Skeletal muscle satellite cell (primary cell): ENCODE results near the gene CDKN1C.
A peak's percentile ranks its signal among the peaks of the same experiment; 100 is the strongest.
"Not testable (repeated sequence)": the region's sequence is repeated elsewhere in the genome, so short reads cannot be mapped to it uniquely, and the experiment has no call there.

Experiments used
- H3K27me3 ChIP-seq: 2 replicates; pipeline ENCODE4 v1.7.0; 2013; ENCODE audit warnings: low read length; ENCODE audit not compliant: control insufficient read depth, insufficient read depth
- H3K36me3 ChIP-seq: 2 replicates; pipeline ENCODE4 v1.7.0; 2013; ENCODE audit warnings: mild to moderate bottlenecking, control low read depth, low read length; ENCODE audit not compliant: insufficient read depth
- H3K4me1 ChIP-seq: 2 replicates; pipeline ENCODE4 v1.7.0; 2013; ENCODE audit warnings: low read length; ENCODE audit not compliant: control insufficient read depth, insufficient read depth
- H3K4me2 ChIP-seq: 2 replicates; pipeline ENCODE4 v1.7.0; 2013; ENCODE audit warnings: mild to moderate bottlenecking, low read length
- H3K4me3 ChIP-seq: 2 replicates; pipeline ENCODE4 v1.7.0; 2013; ENCODE audit warnings: low read length
- H3K9ac ChIP-seq: 2 replicates; pipeline ENCODE4 v1.7.0; 2013; ENCODE audit warnings: mild to moderate bottlenecking, low read depth, low read length, moderate library complexity
- H3K9me3 ChIP-seq: replicated peaks from 2 replicates; pipeline ENCODE4 v1.7.0; 2013; ENCODE audit warnings: mild to moderate bottlenecking, control low read depth, low read length

CDKN1C gene

DNA sequence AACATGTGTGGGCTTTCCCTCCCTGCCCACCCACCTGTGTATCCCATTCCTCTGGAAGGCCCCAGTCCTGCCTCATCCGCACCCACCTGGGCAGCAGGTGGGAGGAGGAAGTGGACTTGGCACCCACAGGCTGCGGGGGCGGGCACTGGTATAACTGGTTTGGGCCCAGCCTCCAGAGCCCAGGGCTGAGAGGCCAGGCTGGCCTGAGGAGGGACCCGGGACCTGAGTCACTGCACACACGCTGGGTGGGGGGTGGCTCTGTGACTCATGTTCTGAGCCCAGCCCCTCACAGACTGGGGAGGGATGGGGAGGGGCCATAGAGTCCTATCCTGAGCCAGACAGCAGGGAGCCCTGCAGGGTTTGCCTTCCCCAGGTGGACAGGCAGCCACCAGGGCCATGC is 26.9 kb upstream of the CDKN1C start:
- Histone ChIP-seq H3K4me2 (peak overlapping the region; percentile 68), H3K27me3 (no peaks in the 10 kb centered on the region), H3K36me3 (no peaks in the 10 kb centered on the region), H3K4me3 (peak overlapping the region; percentile 44), H3K9me3 (no peaks in the 10 kb centered on the region), H3K9ac (peak overlapping the region; percentile 31), H3K4me1 (peaks cover 22% of the 10 kb centered on the region)

DNA sequence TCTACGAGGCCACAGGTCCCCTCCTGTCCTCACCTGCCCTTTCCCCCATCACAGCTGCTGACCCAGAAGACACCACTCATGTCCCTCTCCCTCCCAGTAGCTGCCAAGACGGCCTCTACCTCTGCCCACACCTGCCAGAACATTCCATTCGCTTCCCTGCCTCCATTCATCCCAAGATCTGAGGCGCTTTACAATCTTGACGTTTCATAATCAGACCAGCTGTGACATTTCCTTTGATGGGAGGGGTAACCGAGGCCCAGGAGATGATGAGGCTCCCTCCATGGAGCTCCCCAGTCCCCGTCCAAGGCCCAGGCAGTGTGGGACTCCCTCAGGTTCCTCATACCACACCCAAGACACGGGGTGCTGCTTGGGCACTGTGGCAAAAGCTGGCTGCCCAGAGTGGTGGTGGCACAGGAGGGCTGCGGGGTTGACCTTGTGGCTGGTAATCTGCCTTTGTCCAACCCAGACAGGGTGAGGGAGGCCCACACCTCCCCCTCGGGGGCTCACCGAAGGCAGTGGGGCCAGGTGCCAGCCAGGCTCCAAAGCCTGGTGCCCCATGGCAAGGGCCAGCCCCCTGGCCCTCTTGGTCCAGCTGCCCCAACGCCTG is 26.3 kb upstream of the CDKN1C start:
- no peak overlapping the region for H3K9ac ChIP-seq
- H3K4me2 ChIP-seq, result no peak overlapping the region
- H3K4me3 ChIP-seq, result no peak overlapping the region
- no peaks in the 10 kb centered on the region for H3K36me3 ChIP-seq
- no peaks in the 10 kb centered on the region for H3K9me3 ChIP-seq
- no peaks in the 10 kb centered on the region for H3K27me3 ChIP-seq
- H3K4me1 ChIP-seq, result peaks cover 22% of the 10 kb centered on the region

DNA sequence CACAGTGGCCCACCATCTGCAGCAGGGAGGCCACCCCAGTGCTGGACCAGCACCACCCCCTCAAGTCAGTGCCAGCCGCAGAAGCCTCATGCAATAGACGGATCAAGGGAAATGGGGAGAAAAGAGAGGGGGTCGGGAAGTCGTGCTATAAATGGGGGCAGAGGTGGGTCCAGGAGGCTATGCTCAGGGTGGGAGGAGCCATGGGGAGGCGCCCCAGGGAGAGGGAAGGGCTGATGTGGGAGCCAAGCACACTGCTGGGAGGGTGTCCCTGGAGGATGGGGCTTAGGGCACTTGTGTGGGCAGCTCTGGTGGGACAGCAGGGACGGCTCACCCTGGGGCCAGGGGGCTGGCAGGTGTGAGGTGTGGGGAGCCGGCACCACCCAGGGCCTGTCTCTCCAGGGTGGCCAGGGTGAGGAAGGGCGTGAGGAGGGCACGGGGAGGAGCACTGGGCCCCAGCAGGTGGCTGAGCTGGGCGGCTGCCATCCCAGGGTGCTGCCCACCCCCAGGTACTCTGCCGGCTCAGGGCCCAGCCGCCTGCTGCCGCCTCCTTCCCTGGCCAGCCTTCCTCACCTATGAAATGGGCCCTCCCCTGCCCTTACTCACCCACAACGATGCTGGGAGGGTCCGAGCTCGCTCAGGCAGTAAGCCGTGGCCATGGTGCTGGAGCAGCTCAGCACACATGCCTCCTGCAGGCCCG is 25.7 kb upstream of the CDKN1C start:
- H3K36me3 ChIP-seq, result no peaks in the 10 kb centered on the region
- no peak overlapping the region for H3K4me3 ChIP-seq
- H3K4me2 ChIP-seq, result no peak overlapping the region
- H3K9ac ChIP-seq, result no peak overlapping the region
- H3K4me1 ChIP-seq, result peaks cover 22% of the 10 kb centered on the region
- H3K9me3 ChIP-seq, result no peaks in the 10 kb centered on the region
- no peaks in the 10 kb centered on the region for H3K27me3 ChIP-seq

DNA sequence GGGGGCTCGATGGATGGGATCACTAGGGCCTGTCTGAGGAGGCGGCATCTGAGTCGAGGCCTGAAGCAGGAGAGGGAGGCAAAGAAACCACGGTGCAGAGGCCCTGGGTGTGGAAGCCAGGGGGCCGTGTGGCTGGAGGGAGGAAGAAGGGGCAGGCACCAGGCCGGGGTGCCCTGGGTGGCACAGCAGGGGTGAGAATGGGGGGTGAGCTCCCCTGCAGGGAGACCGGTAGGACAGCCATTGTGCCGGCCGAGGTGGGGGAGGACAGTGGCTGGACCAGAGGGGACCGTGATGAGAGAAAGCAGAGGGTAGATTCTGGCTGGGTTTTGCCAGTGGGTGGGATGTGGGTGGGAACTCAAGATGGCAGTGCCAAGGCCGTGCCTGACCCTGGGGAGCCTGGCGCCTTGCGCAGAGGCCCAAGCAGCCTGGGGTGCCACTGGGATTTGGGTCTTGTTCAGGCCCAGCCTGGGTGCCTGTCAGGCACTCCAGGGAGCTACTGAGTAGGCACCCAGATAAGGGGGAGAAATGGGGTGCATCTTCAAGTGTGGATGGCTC is 24.9 kb upstream of the CDKN1C start:
- Histone ChIP-seq H3K9me3 (no peaks in the 10 kb centered on the region), H3K4me3 (no peak overlapping the region), H3K27me3 (no peaks in the 10 kb centered on the region), H3K36me3 (no peaks in the 10 kb centered on the region), H3K9ac (no peak overlapping the region), H3K4me2 (no peak overlapping the region), H3K4me1 (peaks cover 22% of the 10 kb centered on the region)

DNA sequence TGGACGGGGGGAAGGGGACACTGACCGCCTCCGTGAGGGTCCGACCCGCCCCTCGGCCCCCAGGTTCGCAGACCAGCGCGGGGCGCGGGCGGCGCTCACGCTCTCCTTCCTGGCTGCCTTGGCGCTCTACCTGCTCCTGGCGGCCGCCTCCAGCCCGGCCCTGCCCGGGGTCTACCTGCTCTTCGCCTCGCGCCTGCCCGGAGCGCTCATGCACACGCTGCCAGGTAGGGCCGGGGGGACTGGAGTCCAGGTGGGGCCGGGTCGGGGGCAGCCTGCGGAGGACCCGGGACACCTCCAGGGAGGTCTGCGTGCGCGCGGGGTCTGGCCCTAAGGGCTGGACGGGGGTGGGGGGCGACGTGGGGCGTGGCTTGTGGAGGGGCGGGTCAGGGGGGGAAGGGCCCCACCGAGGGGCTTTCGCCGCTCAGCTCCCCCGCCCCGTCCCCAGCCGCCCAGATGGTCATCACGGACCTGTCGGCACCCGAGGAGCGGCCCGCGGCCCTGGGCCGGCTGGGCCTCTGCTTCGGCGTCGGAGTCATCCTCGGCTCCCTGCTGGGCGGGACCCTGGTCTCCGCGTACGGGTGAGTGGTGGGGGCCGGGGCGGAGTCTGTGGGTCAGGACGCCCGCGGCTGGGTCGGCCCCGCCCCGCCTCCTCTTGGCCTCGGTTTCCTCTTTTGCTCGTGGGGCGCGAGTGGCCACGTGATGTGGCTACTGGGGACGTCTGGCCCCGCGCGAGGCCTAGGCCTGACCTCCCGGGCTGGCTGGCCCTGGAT is 23.7 kb upstream of the CDKN1C start:
- Histone ChIP-seq H3K9ac (no peak overlapping the region), H3K4me1 (peaks cover 22% of the 10 kb centered on the region), H3K4me2 (no peak overlapping the region), H3K27me3 (no peaks in the 10 kb centered on the region), H3K4me3 (no peak overlapping the region), H3K9me3 (no peaks in the 10 kb centered on the region), H3K36me3 (no peaks in the 10 kb centered on the region)

DNA sequence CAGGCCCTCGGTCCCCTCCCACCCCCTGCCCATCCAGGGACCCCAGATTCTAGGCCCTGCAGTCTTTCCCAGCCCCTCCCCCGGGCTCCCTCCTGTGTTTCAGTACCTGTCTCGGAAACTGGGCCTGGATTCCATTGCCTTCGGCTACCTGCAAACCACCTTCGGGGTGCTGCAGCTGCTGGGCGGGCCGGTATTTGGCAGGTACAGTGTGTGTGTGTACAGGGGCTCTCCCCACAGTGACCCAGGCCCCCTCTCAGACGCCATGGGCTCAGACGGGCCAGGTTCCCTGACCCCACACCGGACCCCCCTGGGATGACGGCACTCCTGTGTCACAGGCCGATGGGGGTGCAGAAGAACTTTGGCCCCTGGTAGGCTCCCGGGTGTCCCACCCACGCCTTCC is 22.6 kb upstream of the CDKN1C start:
- Histone ChIP-seq H3K36me3 (no peaks in the 10 kb centered on the region), H3K4me2 (no peak overlapping the region), H3K9me3 (no peaks in the 10 kb centered on the region), H3K4me1 (peaks cover 15% of the 10 kb centered on the region), H3K27me3 (no peaks in the 10 kb centered on the region), H3K4me3 (no peak overlapping the region), H3K9ac (no peak overlapping the region)

DNA sequence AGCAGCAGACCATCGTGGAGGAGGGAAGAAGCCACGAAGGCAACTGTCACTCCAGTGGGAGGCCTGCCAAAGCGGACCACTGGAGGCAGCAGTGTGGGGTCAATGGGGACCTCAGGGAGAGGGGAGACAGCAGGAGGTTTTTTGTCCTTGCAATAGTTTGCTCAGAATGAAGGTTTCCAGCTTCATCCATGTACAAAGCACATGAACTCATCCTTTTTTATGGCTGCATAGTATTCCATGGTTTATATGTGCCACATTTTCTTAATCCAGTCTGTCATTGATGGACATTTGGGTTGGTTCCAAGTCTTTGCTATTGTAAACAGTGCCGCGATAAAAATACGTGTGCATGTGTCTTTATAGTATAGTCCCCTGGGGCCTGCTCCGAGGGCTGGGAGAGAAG is 19.7 kb upstream of the CDKN1C start:
- H3K27me3 ChIP-seq, H3K9ac ChIP-seq, H3K4me3 ChIP-seq, H3K4me2 ChIP-seq, H3K36me3 ChIP-seq, H3K9me3 ChIP-seq: not testable (repeated sequence)
- H3K4me1 ChIP-seq, result peaks cover 17% of the 10 kb centered on the region

DNA sequence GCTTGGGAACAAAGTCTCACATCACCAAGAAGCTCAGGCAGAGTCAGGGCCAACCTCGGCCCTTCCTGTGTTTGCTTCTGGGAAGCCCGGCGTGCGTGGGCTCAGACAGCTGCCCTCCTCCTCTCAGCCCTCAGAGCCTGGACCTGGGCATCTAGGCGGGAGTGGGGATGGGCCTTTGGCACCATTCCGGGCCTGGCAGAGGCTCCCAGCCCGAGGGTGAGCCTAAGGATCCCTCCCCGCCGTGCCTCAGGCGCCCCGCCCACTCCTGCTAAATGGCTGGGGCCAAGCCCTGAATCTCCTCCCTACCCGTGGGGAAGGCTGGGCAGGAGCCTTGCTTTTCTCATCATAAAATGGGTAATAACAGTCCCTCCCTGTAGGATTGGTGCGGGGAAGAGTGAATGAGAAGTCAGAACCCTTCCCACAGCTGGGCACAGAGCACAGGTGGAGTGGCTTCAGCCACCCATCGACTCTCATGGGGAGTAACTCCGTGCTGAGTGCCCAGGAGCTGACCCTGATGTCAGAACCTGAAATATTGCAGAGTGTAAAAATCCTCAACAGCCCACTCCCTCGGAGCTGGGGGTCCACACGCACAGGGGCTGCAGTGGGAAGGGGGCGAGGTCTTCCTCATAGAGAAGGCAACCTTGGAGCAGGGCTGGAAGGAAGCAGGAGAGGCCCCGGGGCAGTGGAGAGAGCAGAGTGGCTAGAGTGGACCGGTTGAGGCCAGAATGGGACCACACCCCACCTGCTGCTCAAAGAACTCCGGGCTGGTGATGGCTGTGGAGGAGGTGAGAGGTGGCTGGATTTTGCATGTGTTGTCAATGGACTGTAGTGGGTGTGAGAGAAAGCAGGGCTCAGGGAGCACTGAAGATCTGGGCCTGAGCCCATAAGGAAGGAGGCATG is 18.8 kb upstream of the CDKN1C start:
- no peak overlapping the region for H3K9ac ChIP-seq
- no peak overlapping the region for H3K4me3 ChIP-seq
- peak overlapping the region; percentile 12 for H3K4me2 ChIP-seq
- peaks cover 18% of the 10 kb centered on the region for H3K4me1 ChIP-seq
- no peaks in the 10 kb centered on the region for H3K36me3 ChIP-seq
- H3K27me3 ChIP-seq, result no peaks in the 10 kb centered on the region
- no peaks in the 10 kb centered on the region for H3K9me3 ChIP-seq

DNA sequence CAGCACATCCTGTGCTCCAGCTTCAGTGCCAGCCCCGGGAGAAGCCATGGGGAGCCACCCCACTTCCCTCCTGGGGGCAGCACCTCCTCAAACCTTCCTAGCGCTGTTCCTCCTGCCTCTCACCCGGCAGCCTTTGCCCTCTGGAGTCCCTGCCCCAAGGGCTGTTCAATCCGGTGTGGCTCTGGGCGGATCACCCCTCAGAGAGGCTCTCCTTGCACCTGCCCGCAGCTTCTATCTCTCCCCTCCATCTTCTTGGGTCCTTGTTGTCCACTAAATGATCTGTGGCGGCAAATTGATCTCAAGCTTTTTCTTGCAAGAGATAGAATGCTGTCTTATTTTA is 18.1 kb upstream of the CDKN1C start:
- H3K9ac ChIP-seq, result no peak overlapping the region
- H3K36me3 ChIP-seq, result no peaks in the 10 kb centered on the region
- H3K27me3 ChIP-seq, result no peaks in the 10 kb centered on the region

DNA sequence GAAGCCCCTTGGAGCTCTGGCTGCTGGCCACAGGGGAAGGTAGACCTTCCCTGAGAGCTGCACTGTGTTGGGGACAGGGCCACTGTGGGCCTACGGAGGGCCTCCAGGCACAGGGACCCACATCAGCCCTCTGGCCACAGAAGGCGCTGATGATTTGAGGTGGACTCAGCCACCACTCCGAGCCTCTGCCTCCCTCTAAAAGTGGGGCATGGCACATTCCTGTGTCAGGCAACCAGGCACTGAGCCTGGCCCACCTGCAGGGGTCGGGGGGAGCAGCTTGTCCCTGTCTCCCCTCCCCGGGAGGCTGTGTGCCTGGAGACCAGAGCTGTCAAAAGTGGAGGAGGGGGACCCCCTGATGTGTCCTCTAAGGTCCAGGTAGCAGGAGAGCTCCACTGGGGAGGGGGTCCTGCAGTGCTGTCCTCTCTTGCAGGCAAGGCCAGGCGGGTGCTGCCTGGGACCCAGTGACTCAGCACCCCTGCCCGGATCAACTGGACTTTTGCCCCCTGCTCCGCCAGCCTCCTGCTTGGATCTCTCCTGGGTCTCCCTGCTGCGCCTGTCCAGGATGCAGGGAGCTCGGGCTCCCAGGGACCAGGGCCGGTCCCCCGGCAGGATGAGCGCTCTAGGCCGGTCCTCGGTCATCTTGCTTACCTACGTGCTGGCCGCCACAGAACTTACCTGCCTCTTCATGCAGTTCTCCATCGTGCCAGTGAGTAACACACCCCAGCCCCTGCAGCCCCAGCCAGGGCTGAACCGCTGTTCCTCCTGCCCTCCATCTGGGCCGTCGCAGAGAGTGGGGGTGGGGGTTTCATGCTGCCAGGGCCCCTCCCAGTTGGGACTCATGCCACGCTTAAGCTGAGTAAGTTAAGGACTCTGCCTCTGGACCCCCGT is 17.5 kb upstream of the CDKN1C start:
- Histone ChIP-seq H3K4me3 (peak overlapping the region; percentile 88), H3K9ac (peak overlapping the region; percentile 84), H3K4me2 (peak overlapping the region; percentile 98), H3K9me3 (no peaks in the 10 kb centered on the region), H3K4me1 (peaks cover 32% of the 10 kb centered on the region), H3K36me3 (no peaks in the 10 kb centered on the region), H3K27me3 (no peaks in the 10 kb centered on the region)

More for the DNA sequence above, 18.1 kb upstream of the CDKN1C start:
- Histone ChIP-seq H3K4me1 (peaks cover 26% of the 10 kb centered on the region), H3K4me3 (no peak overlapping the region), H3K4me2 (peak overlapping the region; percentile 12), H3K9me3 (no peaks in the 10 kb centered on the region)
